HG02884 (cell line): ENCODE measurements around the gene OR2T34.
"Not testable (repeated sequence)": the region's sequence is repeated elsewhere in the genome, so short reads cannot be mapped to it uniquely, and the experiment has no call there.

ENCODE experiments used
- ATAC-seq: cut with Tn5 transposase; IDR thresholded peaks from one replicate; pipeline ENCODE4 v1.9.1; 2021; ENCODE audit warnings: mild to moderate bottlenecking, moderate library complexity; ENCODE audit not compliant: unreplicated experiment

The OR2T34 gene, protein sequence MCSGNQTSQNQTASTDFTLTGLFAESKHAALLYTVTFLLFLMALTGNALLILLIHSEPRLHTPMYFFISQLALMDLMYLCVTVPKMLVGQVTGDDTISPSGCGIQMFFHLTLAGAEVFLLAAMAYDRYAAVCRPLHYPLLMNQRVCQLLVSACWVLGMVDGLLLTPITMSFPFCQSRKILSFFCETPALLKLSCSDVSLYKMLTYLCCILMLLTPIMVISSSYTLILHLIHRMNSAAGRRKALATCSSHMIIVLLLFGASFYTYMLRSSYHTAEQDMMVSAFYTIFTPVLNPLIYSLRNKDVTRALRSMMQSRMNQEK

DNA sequence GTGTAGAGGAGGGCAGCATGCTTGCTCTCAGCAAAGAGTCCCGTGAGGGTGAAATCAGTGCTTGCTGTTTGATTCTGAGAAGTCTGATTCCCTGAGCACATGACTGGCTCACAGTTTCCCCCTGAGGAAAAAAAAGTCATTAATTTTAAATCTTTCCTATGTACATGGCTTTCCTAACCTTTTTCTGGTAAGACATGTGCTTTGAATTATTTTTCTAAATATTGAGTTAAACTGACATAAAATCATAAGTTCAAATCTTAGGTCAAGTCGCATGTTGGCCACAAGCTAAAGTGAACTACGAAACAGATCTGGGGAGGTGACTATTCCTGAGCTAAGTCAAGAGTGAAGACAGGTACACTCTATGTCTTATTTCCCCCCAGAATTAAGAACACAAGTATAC is at the start of gene OR2T34:
TSS of gene OR2T34 (minus strand) at position 101 of the 400 bp plus-strand sequence. CDS start at position 101, 0 bp downstream.
- not testable (repeated sequence) for ATAC-seq

DNA sequence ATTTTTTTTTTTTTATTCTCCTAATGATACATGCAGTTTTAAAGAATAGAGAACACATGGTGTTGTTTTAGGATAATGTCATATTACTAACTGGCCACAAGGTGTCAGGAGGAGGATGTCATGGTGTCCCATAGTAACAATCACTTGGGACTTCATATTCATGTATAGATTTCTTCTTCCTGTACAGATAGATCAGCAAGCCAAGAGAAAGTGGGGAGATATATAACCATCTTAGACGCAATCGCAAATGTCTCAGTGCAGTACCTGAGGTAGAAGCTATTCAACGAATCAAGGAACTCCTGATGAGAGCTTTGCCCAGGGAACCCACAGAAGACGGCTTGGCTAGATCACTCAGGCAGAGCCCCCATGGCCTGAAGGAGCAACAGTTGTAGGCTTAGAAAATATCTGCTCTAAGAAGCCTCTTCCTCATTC is 48.0 kb upstream of the OR2T34 start:
- peak; percentile 81 for ATAC-seq

DNA sequence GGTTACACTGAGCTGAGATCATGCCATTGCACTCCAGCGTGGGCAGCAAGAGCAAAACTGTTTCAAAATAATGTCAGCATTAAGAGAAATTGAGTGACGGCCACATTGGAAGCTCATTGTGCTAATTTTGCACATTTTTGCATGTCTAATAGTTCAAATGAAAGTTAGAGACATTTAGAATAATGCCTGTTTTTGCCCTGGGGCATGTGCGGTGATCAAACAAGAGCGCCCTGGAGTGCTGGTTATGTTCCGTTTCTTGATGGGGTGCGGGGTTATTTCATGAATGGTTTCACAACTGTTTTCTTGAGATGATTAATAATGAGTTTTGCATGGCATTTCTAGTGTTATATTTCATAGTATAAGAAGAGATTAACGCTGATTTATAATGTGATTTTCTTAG is 47.2 kb upstream of the OR2T34 start:
- ATAC-seq, result no peak

DNA sequence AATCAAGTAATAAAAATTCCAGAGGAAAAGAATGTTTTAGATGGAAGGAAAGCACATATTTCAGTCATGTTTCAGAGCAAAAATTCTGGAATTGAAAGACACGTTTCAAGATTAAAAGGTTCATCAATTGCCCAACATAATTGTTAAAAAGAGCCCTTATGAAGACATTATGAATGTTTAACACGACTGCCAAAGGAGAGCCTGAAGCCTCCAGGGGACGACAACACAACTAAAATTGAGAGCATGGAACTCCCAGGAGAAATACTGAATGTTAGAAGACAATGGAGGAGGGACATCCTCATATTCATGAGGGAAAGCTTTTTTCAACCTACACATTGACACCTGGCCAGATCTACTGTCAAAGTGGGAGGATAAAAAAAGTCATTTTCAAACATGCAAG is 44.3 kb upstream of the OR2T34 start:
- no peak for ATAC-seq

DNA sequence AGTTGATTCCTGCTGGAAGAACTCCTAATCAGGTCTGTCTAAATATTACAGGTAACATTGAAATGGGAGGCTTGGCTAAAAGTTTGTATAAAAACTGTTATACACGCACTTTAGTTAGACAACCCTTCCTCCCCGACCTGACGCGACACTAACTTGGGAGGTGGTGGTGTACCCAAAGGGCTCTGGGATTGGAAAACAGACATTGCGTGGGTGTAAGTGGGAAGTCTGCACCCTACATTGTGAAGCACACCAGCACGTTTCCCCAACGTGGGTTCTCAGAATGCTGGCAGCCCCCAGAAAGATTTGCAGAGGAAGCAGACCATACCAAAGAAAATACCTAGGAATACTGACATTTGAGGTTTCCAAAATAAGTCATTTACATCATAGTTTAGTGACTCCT is 43.6 kb upstream of the OR2T34 start:
- no peak for ATAC-seq

DNA sequence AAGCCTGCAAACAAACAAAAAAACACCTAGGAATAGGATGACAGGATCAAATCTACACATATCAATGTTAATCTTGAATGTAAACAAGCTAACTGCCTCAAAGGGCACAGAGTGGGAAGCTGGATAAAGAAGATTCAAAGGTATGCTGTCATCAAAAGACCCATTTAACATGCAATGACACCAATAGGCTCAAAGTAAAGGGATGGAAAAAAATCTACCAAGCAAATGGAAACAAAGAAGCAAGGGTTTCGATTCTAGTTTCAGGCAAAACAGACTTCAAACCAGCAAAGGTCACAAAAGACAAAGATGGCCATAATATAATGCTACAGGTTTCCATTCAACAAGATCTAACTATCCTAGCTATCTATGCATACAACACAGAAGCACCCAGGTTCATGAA is 39.2 kb upstream of the OR2T34 start:
- no peak for ATAC-seq

DNA sequence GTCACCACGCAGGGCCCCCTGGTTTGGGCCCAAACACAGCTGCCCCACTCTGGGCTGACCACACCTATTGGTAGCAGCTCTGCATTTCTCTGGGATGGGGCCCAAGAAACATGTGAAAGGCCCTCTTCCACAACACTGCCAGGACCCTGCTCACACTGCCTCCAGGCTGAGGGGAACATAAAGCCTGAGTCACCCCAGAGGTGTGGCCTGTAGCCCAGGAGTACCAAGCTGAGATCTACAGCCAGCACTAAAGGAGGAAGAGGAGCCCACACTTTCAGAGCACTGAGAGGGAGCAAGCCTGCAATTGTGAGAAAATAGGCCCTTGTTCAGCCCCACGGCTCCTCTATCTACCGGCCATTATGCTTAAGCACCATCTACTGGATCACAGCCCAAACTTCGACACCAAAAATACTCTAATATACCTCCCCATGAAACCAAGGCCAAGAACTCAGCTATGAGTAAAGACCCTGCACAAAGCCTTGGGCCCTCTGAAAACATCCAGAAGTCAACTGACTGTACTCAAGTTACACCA is 37.4 kb upstream of the OR2T34 start:
- ATAC-seq, result no peak

DNA sequence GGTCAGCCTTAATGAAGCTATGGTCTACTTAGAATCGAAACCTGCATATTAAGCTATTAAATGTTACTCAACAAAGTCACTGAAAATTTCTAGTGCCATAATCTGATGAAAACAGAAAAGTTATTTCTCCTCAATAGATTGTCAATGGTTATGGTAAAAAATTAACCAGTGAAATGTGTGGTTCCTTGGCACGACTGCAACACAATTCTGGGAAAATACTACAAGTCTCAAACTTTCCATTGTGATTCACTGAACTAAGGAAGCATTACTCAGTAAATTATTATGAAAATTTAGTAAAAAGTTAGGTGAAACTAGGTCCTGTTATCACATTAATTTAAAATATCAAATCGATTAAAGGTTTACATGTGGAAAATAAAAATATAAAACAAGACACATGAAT is 35.7 kb upstream of the OR2T34 start:
- no peak for ATAC-seq

DNA sequence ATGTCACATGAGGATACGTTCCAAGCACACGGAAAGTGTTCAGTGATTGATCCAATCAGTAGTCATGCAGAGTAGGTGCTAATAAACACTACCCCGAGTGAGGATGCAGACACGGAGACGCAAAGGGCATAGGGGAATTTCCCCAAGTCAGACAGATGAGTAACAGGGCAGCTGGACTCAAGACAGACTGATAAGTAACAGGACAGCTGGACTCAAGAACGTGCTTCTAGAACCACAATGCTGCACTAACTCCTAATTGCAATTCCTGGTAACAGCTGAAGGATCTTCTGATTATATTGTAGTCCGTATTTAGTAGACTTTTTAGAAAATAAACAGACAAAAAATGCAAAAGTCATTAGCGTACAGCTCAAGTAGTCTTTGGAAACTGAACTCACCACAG is 24.8 kb upstream of the OR2T34 start:
- ATAC-seq, result no peak

DNA sequence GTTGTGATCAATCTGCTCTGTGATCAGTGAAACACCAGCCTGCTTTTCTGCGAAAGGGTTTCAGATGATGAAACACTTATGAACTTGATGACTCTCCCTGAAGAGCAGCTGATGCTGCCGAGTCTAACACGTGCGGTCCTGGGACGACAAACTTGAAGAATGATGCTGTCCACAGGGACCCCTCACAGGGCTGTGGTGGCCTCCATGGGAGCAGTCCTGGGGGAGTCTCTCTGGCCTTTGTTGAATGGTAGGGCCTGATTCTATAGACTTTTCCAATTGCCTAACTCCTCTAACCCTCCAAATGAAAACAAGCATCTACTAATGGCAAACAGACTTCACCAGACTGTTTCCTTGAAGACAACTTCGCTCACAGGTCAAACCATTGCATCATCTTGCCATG is 23.0 kb upstream of the OR2T34 start, which contains the start of gene OR2T10:
TSS of gene OR2T10 (minus strand) at position 112 of the 400 bp plus-strand sequence. CDS start 3,932 bp downstream, outside the sequence.
- no peak for ATAC-seq

DNA sequence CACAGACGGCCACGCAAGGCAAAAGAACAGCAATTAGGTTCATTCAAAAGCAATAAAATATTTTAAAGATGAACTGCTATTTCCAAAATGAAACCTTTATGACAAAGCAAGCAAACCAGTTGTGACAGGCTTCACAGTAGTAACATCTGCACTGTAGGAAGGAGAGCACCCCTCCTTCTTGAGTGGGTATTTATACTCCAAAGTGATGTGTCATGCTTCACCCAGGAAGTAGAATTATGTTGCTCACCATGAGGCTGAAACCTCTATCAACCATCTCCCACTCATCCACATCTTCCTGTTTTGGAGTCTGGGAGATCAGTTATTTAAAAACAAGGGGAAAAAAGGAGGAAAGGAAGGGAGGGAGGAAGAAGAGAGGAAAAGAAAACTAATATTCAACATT is 22.1 kb upstream of the OR2T34 start:
- ATAC-seq, result no peak

DNA sequence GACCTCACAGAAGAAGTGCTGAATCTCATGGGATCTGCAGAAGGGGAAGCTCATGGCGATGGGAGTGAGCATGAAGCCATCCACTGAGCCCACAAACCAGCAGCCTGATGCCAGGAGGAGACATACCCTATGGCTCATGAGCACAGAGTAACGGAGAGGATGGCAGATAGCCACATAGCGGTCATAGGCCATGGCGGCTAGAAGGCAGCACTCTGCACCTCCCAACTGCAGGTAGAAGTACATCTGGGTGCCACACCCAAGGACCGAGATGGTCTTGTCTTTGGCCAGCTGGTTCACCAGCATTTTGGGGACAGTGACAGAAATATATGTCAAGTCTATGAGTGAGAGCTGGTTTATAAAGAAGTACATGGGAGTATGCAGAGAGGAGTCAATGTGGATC is 18.7 kb upstream of the OR2T34 start:
- ATAC-seq, result no peak

DNA sequence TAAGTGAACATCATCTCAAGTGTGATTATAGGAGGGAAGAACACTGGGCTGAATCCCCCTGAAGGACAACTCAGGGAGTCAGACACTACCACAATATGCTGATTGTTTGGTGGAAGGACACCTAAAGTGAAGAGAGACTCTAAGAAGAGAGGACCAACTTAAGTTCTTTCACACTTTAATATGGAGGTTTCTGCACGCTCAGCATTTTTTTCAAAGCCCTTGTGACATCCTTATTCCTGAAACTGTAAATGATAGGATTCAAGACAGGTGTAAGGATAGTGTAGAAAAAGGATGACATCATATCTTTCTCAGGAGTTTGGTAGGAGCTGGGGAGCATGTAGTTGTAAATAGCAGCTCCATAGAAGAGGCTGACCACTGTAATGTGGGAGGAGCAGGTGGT is 18.1 kb upstream of the OR2T34 start:
- ATAC-seq, result no peak

DNA sequence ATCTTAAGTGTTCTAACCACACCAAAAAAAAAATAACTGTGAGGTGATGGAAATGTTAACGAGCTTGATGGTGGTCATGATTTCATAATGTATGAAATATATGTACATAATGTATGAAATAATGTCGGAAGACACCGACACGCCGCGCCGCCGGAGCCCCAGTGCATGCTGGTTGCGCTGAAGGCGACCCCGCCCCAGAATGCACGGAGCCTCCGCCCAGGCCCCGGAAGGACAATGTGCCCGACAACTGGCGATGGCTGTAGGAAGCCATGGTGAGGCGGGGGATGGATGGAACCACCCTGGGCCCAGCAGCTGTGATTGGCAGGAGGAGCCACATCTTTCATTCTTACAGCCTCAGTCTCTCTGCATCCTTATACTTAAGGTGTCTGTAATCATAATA is 15.5 kb upstream of the OR2T34 start:
- ATAC-seq, result no peak

DNA sequence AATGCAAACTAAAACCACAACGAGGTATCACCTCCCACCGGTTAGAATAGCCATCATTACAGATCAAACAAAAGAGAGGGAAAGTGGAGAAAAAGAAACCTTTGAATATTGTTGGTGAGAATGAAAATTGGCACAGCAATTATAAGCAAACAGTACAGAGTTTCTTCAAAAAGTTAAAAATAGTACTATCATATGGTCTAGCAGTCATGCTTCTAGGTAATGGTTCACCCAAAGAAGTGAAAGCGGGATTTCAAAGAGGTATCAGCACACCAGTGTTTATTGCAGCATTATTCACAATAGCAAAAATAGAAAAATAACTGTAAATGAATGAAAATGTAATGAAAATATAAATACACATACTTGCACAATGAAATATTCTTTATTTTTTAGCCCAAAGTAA is 14.8 kb upstream of the OR2T34 start:
- ATAC-seq, result no peak

DNA sequence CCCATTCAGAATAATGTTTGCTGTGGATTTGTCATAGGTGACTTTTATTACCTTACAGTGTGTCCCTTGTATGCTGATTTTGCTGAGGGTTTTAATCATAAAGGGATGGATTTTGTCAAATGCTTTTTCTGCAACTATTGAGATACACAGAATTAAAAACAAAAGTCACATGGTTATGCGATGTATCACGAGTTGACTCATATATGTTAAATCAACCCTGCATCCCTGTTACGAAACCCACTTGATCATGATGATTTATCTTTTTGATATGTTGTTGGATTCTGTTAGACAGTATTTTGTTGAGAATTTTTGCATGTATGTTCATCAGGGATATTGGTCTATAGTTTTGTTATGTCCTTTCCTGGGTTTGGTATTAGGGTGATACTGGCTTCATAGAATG is 10.7 kb upstream of the OR2T34 start:
- ATAC-seq, result no peak

DNA sequence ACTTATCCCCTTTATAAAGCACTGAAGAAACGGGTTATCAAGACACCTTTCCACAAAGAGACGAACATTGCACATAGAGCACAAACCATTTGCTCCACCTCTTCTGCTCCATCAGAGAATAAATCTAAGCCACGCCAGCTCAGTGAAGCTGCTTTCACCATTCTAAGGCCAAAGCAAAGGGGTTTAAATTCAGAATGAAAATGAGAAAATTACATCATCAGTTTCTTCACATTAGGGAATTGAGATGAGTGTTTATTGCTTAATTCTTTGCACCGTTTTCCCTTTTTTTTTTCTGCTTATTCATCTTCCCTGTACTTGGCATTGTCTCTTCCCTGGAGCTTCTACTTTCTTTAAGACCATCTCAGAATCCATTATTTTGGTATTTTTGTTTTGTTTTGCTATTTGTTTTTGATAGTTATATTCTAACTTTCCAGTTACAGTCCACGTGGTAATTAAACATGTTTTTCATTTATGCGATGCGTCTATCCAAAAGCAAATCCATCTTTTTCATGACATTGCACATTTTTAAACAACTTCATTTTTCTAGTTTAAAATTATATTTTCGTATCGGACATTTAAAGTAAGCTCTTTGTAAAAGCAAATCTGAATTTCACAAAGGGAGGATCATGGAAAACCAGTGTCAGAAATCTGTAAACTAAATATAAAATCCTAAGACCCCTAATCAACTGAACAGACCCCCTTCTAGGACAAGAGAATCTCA is 1.9 kb upstream of the OR2T34 start:
- ATAC-seq, result no peak

DNA sequence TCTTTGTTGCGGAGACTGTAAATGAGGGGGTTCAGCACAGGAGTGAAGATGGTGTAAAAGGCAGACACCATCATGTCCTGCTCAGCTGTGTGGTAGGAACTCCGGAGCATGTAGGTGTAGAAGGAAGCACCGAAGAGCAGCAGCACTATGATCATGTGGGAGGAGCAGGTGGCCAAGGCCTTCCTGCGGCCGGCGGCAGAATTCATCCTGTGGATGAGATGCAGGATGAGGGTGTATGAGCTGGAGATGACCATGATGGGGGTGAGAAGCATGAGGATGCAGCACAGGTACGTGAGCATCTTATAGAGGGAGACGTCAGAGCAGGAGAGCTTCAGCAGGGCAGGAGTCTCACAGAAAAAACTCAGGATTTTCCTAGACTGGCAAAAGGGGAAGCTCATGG is 701 bp downstream of the OR2T34 start:
- not testable (repeated sequence) for ATAC-seq

DNA sequence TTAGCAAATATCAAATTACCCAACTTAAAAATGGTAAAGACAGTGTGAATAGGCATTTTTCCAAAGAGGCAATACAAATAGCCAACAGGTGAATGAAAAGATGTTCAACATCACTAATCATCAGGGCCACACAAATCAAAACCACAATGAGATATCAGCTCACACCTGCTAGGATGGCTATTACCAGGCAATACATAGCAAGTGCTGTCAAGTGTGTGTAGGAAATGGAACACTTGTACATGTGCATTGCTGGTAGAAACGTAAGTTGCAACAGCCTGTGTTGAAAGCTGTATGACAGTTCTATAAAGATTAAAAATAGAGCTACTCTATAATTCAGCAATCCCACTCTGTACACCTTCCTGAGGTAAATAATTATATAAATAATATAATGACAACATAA is 2.5 kb downstream of the OR2T34 start:
- ATAC-seq, result not testable (repeated sequence)

DNA sequence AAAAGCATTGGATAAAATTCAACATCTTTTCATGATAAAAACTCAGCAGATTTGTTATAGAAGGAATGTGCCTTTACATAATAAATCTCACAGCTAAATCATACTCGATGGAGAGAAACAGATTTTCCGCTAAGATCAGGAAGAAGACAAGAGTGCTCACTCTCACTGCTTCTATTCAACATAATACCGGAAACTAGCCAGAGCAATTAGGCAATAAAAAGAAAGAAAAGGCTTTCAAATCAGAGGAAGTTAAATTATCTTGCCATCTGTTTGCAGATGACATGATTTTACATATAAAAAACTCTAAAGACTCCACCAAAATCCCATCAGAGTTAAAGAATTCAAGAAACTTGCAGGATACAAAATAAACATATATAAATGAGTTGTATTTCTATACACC is 3.7 kb downstream of the OR2T34 start:
- ATAC-seq, result not testable (repeated sequence)

DNA sequence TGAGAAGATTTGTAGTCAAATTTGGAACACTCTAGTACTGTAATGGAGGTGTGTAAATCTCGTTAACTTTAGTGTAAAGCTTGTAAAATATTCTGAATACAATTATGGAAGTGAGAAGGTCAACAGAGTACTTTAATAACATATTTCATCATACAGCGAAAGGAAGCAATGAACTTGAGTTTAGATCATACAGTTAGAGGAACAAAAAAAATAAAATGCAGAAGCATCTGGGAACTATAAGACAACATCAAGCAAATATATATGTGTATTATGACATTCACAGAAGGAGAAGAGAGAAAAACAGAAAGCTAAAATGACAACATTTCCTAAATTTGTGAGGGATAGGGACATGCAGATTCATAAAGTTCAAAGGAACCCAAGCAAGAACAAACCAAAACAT is 5.5 kb downstream of the OR2T34 start:
- ATAC-seq, result not testable (repeated sequence)
